HCT116 (cell line): ENCODE measurements around the gene MRPS35. TPM values are rescaled to one million over a fixed set of nuclear protein-coding genes. Genes with fewer than 3 reads are reported as not detected.

Experiments
- ATAC-seq: fragments of 200-7000 bp; cut with Tn5 transposase; 2 replicates; pipeline ENCODE4 v1.9.1; 2020; ENCODE audit warnings: mild to moderate bottlenecking, moderate library complexity
- BruUV-seq: library from RNA; stranded (reverse); fragments of 400-500 nt; replicated peaks from 2 replicates; lab custom pipeline; 2021; lab: Mats Ljungman, UMichigan
- CTCF ChIA-PET: fragments of 300-600 bp; sonication (Branson Sonifier 250); formaldehyde crosslinking; loops from one replicate; lab custom pipeline; 2021; ENCODE audit warnings: antibody characterized with exemption; lab: Charles Lee
- POLR2A ChIA-PET: fragments of 300-600, 350-600 bp; sonication (Branson Sonifier 250); formaldehyde crosslinking; loops from one replicate; lab custom pipeline; 2021; ENCODE audit warnings: antibody characterized with exemption; lab: Charles Lee
- RAD21 ChIA-PET, 2 experiments: fragments of 300-600 bp; sonication (Branson Sonifier 250); formaldehyde crosslinking; loops; one replicate each; lab custom pipeline; 2023; ENCODE audit warnings: low total read pairs in 2 of 2; ENCODE audit not compliant: uncharacterized antibody in 2 of 2, unreplicated experiment in 2 of 2, low non-redundant PET in 1 of 2; lab: Charles Lee
- DNase-seq: peaks from one replicate; pipeline ENCODE4 v3.0.0-alpha.2; 2010; ENCODE audit warnings: low read depth, low spot score
- H2AFZ ChIP-seq: fragments of 200-600 bp; shearing (Covaris generic), sonication (generic); 2 replicates; pipeline ENCODE4 v1.6.1; 2017; ENCODE audit warnings: low read depth, mixed run types, mixed read lengths, antibody characterized with exemption, low read length; ENCODE audit not compliant: poor library complexity, severe bottlenecking
- H3K27ac ChIP-seq: 2 replicates; pipeline ENCODE4 v1.5.1; 2012; ENCODE audit warnings: low read depth, low read length
- H3K27me3 ChIP-seq: fragments of 200-600 bp; sonication (generic); 2 replicates; pipeline ENCODE4 v1.6.1; 2016; ENCODE audit warnings: mixed run types, low read length, mixed read lengths; ENCODE audit not compliant: insufficient read depth
- H3K36me3 ChIP-seq, 2 experiments: fragments of 200-500 bp in 1 of 2; fragments of 200-600 bp in 1 of 2; sonication (Bioruptor generic) in 1 of 2; sonication (generic) in 1 of 2; 2 replicates each; pipeline versions ENCODE4 v1.5.1 to v1.6.1; 2014 to 2016; ENCODE audit warnings: low read length in 2 of 2, inconsistent platforms in 1 of 2, mixed read lengths in 1 of 2, mixed run types in 1 of 2; ENCODE audit not compliant: insufficient read depth in 2 of 2, control insufficient read depth in 1 of 2
- H3K4me1 ChIP-seq, 2 experiments: fragments of 200-600 bp in 1 of 2; sonication (generic) in 1 of 2; 2 replicates each; pipeline versions ENCODE4 v1.5.1 to v1.6.1; 2012 to 2017; ENCODE audit warnings: low read length in 2 of 2, inconsistent platforms in 1 of 2, mild to moderate bottlenecking in 1 of 2, mixed read lengths in 1 of 2, mixed run types in 1 of 2, moderate library complexity in 1 of 2; ENCODE audit not compliant: insufficient read depth in 2 of 2, control insufficient read depth in 1 of 2
- H3K4me2 ChIP-seq: fragments of 200-600 bp; sonication (generic); 2 replicates; pipeline ENCODE4 v1.6.1; 2017; ENCODE audit warnings: mixed run types, low read length, mixed read lengths
- H3K4me3 ChIP-seq, 2 experiments: fragments of 200-600 bp in 1 of 2; sonication (generic) in 1 of 2; replicated peaks in 1 of 2; 2 replicates each; pipeline ENCODE4 v1.5.1; 2011 to 2016; ENCODE audit warnings: low read length in 2 of 2, control low read depth in 1 of 2, low read depth in 1 of 2, mild to moderate bottlenecking in 1 of 2, mixed read lengths in 1 of 2, mixed run types in 1 of 2
- H3K79me2 ChIP-seq: fragments of 200-600 bp; sonication (generic); 2 replicates; pipeline ENCODE4 v1.6.1; 2017; ENCODE audit warnings: mild to moderate bottlenecking, mixed run types, low read length, moderate library complexity, mixed read lengths; ENCODE audit not compliant: insufficient read depth
- H3K9ac ChIP-seq: fragments of 200-600 bp; sonication (generic); 2 replicates; pipeline ENCODE4 v1.6.1; 2016; ENCODE audit warnings: low read length, mixed read lengths
- H3K9me2 ChIP-seq: fragments of 200-600 bp; sonication (generic), shearing (Covaris generic); 2 replicates; pipeline ENCODE4 v1.6.1; 2017; ENCODE audit warnings: mixed run types, mild to moderate bottlenecking, moderate library complexity; ENCODE audit not compliant: insufficient read depth
- H3K9me3 ChIP-seq, 2 experiments: fragments of 200-500 bp in 1 of 2; fragments of 200-600 bp in 1 of 2; sonication (Bioruptor generic) in 1 of 2; sonication (generic) in 1 of 2; 2 replicates each; pipeline ENCODE4 v1.6.1; 2014 to 2017; ENCODE audit warnings: low read length in 2 of 2, mixed read lengths in 2 of 2, inconsistent platforms in 1 of 2, low read depth in 1 of 2, mild to moderate bottlenecking in 1 of 2, mixed run types in 1 of 2, moderate library complexity in 1 of 2; ENCODE audit not compliant: control insufficient read depth in 1 of 2, insufficient read depth in 1 of 2
- H4K20me1 ChIP-seq: fragments of 200-600 bp; sonication (generic), shearing (Covaris generic); 2 replicates; pipeline ENCODE4 v1.6.1; 2017; ENCODE audit warnings: mixed run types, mild to moderate bottlenecking, moderate library complexity; ENCODE audit not compliant: insufficient read depth
- CBX3 ChIP-seq: IDR thresholded peaks from 2 replicates; pipeline ENCODE4 v1.6.1; 2012; ENCODE audit warnings: low read depth
- CEBPB ChIP-seq: IDR thresholded peaks from 2 replicates; pipeline ENCODE4 v1.6.1; 2012; ENCODE audit warnings: low read depth
- EGR1 ChIP-seq: IDR thresholded peaks from 2 replicates; pipeline ENCODE4 v1.6.1; 2012; ENCODE audit warnings: low read depth
- EZH2 ChIP-seq: fragments of 200-600 bp; sonication (generic); IDR thresholded peaks from 2 replicates; pipeline ENCODE4 v1.6.1; 2017; ENCODE audit warnings: antibody characterized with exemption, mixed run types
- EZH2phosphoT487 ChIP-seq: fragments of 200-600 bp; IDR thresholded peaks from 2 replicates; pipeline ENCODE4 v1.6.1; 2018; ENCODE audit warnings: antibody characterized with exemption, borderline replicate concordance
- FOSL1 ChIP-seq: IDR thresholded peaks from 2 replicates; pipeline ENCODE4 v1.6.1; 2012; ENCODE audit warnings: low read depth
- POLR2A ChIP-seq: IDR thresholded peaks from 2 replicates; pipeline ENCODE4 v1.7.0; 2011; ENCODE audit warnings: borderline replicate concordance; ENCODE audit not compliant: insufficient read depth, insufficient read length; ENCODE audit errors: extremely low read depth
- POLR2AphosphoS5 ChIP-seq: IDR thresholded peaks from 2 replicates; pipeline ENCODE4 v1.6.1; 2011; ENCODE audit warnings: mild to moderate bottlenecking, low read depth, low read length, moderate library complexity
- RAD21 ChIP-seq: IDR thresholded peaks from 2 replicates; pipeline ENCODE4 v1.6.1; 2012; ENCODE audit warnings: low read depth, mild to moderate bottlenecking
- SP1 ChIP-seq: IDR thresholded peaks from 2 replicates; pipeline ENCODE4 v1.6.1; 2012; ENCODE audit warnings: low read depth
- SRF ChIP-seq: IDR thresholded peaks from 2 replicates; pipeline ENCODE4 v1.6.1; 2012; ENCODE audit warnings: low read depth
- TCF7L2 ChIP-seq: IDR thresholded peaks from 2 replicates; pipeline ENCODE4 v1.7.0; 2011; ENCODE audit warnings: borderline replicate concordance, inconsistent platforms; ENCODE audit not compliant: insufficient read depth, insufficient read length; ENCODE audit errors: extremely low read depth
- ZFX ChIP-seq: fragments of 450-650 bp; IDR thresholded peaks from 2 replicates; pipeline ENCODE4 v1.6.1; 2017
- ZNF274 ChIP-seq: fragments of 200-500 bp; sonication (Bioruptor generic); IDR thresholded peaks from 2 replicates; pipeline ENCODE4 v1.6.1; 2014; ENCODE audit warnings: mild to moderate bottlenecking, low read depth, low read length, inconsistent platforms
- intact Hi-C: fragments of 100-400 bp; cut with micrococcal nuclease; formaldehyde crosslinking; loops from 2 replicates; pipeline ENCODE4 v1.10.0; 2022
- total RNA-seq: library from RNA; stranded (reverse); gene quantifications from one replicate; pipeline ENCODE4 v1.2.1, GENCODE V29; 2021; ENCODE audit not compliant: unreplicated experiment
- TF ChIP-seq, protein P1 (sequence below): IDR thresholded peaks from 2 replicates; pipeline ENCODE4 v1.6.1; 2012
- TF ChIP-seq, protein P2 (sequence below), 3 experiments: fragments of 200-600 bp in 1 of 3; sonication (generic) in 1 of 3; IDR thresholded peaks in 2 of 3; conservative IDR thresholded peaks in 1 of 3; 2 replicates each; pipeline ENCODE4 v1.5.1; 2012 to 2017; ENCODE audit warnings: low read depth in 2 of 3, low read length in 2 of 3, antibody characterized with exemption in 1 of 3, borderline replicate concordance in 1 of 3, control low read depth in 1 of 3, mild to moderate bottlenecking in 1 of 3, mixed read lengths in 1 of 3, mixed run types in 1 of 3, moderate library complexity in 1 of 3; ENCODE audit not compliant: insufficient read depth in 1 of 3
- TF ChIP-seq, protein P3 (sequence below): IDR thresholded peaks from 2 replicates; pipeline ENCODE4 v1.6.1; 2011; ENCODE audit warnings: mild to moderate bottlenecking, low read length, moderate library complexity; ENCODE audit not compliant: insufficient replicate concordance; ENCODE audit errors: extremely low read depth
- TF ChIP-seq, protein P4 (sequence below): IDR thresholded peaks from 2 replicates; pipeline ENCODE4 v1.6.1; 2012; ENCODE audit warnings: low read depth
- TF ChIP-seq, protein P5 (sequence below): IDR thresholded peaks from 2 replicates; pipeline ENCODE4 v1.6.1; 2012

The MRPS35 gene
- total RNA-seq, 1 experiment from 2014 or later: 55.4 TPM

DNA sequence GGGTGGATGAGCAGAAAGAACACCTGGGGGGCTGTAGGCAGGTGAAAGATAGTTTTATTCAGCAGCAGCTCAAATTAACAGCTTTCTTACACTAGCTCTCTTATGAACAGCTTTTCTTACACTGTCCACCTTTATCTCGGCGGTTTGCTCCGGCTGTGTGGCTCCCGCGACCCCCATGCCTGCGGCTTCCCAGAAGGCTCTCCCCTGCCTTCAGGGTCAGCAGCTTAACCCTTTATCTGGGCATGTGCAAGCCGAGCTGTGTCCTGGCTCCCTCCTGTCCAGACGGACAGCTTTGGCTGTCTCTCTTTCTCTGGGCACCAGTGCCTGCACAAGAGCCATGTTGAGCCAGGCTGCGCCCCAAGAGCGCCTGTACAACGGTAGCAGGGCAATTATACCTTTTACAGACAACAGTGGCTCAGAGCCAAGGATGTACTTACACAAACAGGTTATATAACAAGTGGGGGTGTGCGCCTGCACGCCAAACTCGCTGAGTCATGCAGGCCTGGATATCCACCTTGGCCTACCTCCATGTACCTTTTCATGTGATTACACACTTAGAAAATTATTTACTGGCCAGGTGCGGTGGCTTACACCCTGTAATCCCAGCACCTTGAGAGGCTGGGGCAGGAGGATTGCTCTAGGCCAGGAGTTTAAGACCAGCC lies 40.9 kb downstream of the MRPS35 start:
- no peak overlapping the region for H2AFZ ChIP-seq
- BruUV-seq: no TSS peak
- H3K4me2 ChIP-seq: peak overlapping the region; percentile 72
- H3K27ac ChIP-seq: peak overlapping the region; percentile 74
- H3K9ac ChIP-seq: peak overlapping the region; percentile 47
- ATAC-seq (peak; percentile 85), DNase-seq (peak; percentile 77)
- H3K36me3 ChIP-seq: peaks cover 3 to 12% of the 10 kb centered on the region in 2 experiments; a peak in 3 of 4 replicates
- H3K9me3 ChIP-seq: no peaks in the 10 kb centered on the region
- no peaks in the 10 kb centered on the region for H4K20me1 ChIP-seq
- no peaks in the 10 kb centered on the region for H3K27me3 ChIP-seq
- H3K79me2 ChIP-seq: peaks cover 37% of the 10 kb centered on the region
- peaks cover 48 to 50% of the 10 kb centered on the region in 2 experiments for H3K4me1 ChIP-seq
- intact Hi-C loops: no loop called here
- ChIA-PET POLR2A (interaction anchor here (1.1 to 1.5 kb wide), 2 partner anchors 12 to 49 kb away, joined by 3 read pairs; no protein-coding TSS in a partner anchor), RAD21 (interaction anchor here in 1 of 2 experiments (0.7 kb wide), 1 partner anchor 189 kb away, joined by 3 read pairs; no protein-coding TSS in a partner anchor), CTCF (interaction anchor here (1.3 kb wide), 1 partner anchor 1121 kb away, joined by 3 read pairs; no protein-coding TSS in a partner anchor)
- no peaks in the 10 kb centered on the region for H3K9me2 ChIP-seq
- H3K4me3 ChIP-seq: peak overlapping the region in 1 of 2 experiments; percentile 27; a peak in 2 of 4 replicates
- TF ChIP-seq POLR2A (no peak), EGR1 (peak; percentile 74), SRF (no peak), EZH2phosphoT487 (no peak), SP1 (peak; percentile 66), EZH2 (no peak), POLR2AphosphoS5 (peak; percentile 49; the same call in 1 of the 2 replicates), CEBPB (peak; percentile 55; the same call in 1 of the 2 replicates), ZFX (peak; percentile 45), ZNF274 (no peak), RAD21 (no peak), CBX3 (peak; percentile 84), FOSL1 (peak; percentile 73), TCF7L2 (no peak)
- TF ChIP-seq, protein P1, sequence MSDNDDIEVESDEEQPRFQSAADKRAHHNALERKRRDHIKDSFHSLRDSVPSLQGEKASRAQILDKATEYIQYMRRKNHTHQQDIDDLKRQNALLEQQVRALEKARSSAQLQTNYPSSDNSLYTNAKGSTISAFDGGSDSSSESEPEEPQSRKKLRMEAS: peak; percentile 58
- TF ChIP-seq, protein P2, sequence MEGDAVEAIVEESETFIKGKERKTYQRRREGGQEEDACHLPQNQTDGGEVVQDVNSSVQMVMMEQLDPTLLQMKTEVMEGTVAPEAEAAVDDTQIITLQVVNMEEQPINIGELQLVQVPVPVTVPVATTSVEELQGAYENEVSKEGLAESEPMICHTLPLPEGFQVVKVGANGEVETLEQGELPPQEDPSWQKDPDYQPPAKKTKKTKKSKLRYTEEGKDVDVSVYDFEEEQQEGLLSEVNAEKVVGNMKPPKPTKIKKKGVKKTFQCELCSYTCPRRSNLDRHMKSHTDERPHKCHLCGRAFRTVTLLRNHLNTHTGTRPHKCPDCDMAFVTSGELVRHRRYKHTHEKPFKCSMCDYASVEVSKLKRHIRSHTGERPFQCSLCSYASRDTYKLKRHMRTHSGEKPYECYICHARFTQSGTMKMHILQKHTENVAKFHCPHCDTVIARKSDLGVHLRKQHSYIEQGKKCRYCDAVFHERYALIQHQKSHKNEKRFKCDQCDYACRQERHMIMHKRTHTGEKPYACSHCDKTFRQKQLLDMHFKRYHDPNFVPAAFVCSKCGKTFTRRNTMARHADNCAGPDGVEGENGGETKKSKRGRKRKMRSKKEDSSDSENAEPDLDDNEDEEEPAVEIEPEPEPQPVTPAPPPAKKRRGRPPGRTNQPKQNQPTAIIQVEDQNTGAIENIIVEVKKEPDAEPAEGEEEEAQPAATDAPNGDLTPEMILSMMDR (IDR thresholded peaks at IDR 0.05 in 2 of 3, conservative IDR thresholded peaks at IDR 0.05 in 1 of 3; ENCODE audit: borderline replicate concordance in 1 of 3, insufficient read depth in 1 of 3, low read depth in 2 of 3, low read length in 2 of 3): no peak
- TF ChIP-seq, protein P3, sequence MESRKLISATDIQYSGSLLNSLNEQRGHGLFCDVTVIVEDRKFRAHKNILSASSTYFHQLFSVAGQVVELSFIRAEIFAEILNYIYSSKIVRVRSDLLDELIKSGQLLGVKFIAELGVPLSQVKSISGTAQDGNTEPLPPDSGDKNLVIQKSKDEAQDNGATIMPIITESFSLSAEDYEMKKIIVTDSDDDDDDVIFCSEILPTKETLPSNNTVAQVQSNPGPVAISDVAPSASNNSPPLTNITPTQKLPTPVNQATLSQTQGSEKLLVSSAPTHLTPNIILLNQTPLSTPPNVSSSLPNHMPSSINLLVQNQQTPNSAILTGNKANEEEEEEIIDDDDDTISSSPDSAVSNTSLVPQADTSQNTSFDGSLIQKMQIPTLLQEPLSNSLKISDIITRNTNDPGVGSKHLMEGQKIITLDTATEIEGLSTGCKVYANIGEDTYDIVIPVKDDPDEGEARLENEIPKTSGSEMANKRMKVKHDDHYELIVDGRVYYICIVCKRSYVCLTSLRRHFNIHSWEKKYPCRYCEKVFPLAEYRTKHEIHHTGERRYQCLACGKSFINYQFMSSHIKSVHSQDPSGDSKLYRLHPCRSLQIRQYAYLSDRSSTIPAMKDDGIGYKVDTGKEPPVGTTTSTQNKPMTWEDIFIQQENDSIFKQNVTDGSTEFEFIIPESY: no peak
- TF ChIP-seq, protein P4, sequence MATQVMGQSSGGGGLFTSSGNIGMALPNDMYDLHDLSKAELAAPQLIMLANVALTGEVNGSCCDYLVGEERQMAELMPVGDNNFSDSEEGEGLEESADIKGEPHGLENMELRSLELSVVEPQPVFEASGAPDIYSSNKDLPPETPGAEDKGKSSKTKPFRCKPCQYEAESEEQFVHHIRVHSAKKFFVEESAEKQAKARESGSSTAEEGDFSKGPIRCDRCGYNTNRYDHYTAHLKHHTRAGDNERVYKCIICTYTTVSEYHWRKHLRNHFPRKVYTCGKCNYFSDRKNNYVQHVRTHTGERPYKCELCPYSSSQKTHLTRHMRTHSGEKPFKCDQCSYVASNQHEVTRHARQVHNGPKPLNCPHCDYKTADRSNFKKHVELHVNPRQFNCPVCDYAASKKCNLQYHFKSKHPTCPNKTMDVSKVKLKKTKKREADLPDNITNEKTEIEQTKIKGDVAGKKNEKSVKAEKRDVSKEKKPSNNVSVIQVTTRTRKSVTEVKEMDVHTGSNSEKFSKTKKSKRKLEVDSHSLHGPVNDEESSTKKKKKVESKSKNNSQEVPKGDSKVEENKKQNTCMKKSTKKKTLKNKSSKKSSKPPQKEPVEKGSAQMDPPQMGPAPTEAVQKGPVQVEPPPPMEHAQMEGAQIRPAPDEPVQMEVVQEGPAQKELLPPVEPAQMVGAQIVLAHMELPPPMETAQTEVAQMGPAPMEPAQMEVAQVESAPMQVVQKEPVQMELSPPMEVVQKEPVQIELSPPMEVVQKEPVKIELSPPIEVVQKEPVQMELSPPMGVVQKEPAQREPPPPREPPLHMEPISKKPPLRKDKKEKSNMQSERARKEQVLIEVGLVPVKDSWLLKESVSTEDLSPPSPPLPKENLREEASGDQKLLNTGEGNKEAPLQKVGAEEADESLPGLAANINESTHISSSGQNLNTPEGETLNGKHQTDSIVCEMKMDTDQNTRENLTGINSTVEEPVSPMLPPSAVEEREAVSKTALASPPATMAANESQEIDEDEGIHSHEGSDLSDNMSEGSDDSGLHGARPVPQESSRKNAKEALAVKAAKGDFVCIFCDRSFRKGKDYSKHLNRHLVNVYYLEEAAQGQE: no peak
- TF ChIP-seq, protein P5, sequence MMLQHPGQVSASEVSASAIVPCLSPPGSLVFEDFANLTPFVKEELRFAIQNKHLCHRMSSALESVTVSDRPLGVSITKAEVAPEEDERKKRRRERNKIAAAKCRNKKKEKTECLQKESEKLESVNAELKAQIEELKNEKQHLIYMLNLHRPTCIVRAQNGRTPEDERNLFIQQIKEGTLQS: no peak
